Neural crest cell (in vitro differentiated cells): ENCODE measurements around the gene ACVR1B. TPM values are rescaled to one million over a fixed set of nuclear protein-coding genes. Genes with fewer than 3 reads are reported as not detected.
A peak's percentile ranks its signal among the peaks of the same experiment; 100 is the strongest.

ENCODE experiments used
- DNase-seq: peaks from one replicate; pipeline ENCODE4 v3.0.0; 2021; ENCODE audit warnings: low read depth, mixed read lengths, low spot score
- H3K27ac Mint-ChIP-seq: one replicate; pipeline ENCODE4 v1.8.0; 2021; ENCODE audit warnings: mild to moderate bottlenecking, mixed read lengths; ENCODE audit not compliant: unreplicated experiment
- H3K27me3 Mint-ChIP-seq: 2 replicates; pipeline ENCODE4 v1.8.0; 2021; ENCODE audit warnings: low read depth, mild to moderate bottlenecking, mixed read lengths
- H3K36me3 Mint-ChIP-seq: 2 replicates; pipeline ENCODE4 v1.8.0; 2021; ENCODE audit warnings: low read depth, mild to moderate bottlenecking, mixed read lengths
- H3K4me1 Mint-ChIP-seq: 2 replicates; pipeline ENCODE4 v1.8.0; 2021; ENCODE audit warnings: mixed read lengths
- H3K4me3 Mint-ChIP-seq: one replicate; pipeline ENCODE4 v1.8.0; 2021; ENCODE audit warnings: mild to moderate bottlenecking, mixed read lengths
- H3K9me3 Mint-ChIP-seq: 2 replicates; pipeline ENCODE4 v1.8.0; 2021; ENCODE audit warnings: mixed read lengths
- total RNA-seq: library from RNA; stranded (reverse); gene quantifications from 2 replicates; pipeline ENCODE4 v1.2.1, GENCODE V29; 2021
- TF ChIP-seq, protein P1 (sequence below): fragments of 200-600 bp; sonication (generic); conservative IDR thresholded peaks from 2 replicates; pipeline ENCODE4 v1.5.0; 2021; ENCODE audit warnings: antibody characterized with exemption, mild to moderate bottlenecking

ACVR1B gene
- total RNA-seq, 1 donor from 2014 or later, result 34.3 TPM

DNA sequence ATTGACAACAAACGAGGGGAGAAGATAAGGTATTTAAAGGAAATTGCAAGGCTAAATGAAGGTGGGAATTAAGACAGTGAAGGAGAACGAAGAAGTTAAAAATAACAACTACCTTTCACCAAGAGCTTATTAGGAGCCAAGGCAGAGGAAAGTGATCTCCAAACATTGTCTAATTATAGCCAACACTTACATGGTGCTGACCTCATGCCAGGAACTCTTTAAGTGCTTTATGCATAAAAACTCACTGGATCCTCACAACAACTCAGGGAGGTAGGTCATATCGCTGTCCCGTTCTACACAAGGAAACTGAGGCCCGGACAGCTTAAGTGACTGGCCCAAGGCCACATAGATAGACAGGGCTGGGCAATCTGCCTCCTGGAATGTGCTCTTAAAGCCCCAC, 74.8 kb downstream of the ACVR1B start:
- TF ChIP-seq, protein P1, sequence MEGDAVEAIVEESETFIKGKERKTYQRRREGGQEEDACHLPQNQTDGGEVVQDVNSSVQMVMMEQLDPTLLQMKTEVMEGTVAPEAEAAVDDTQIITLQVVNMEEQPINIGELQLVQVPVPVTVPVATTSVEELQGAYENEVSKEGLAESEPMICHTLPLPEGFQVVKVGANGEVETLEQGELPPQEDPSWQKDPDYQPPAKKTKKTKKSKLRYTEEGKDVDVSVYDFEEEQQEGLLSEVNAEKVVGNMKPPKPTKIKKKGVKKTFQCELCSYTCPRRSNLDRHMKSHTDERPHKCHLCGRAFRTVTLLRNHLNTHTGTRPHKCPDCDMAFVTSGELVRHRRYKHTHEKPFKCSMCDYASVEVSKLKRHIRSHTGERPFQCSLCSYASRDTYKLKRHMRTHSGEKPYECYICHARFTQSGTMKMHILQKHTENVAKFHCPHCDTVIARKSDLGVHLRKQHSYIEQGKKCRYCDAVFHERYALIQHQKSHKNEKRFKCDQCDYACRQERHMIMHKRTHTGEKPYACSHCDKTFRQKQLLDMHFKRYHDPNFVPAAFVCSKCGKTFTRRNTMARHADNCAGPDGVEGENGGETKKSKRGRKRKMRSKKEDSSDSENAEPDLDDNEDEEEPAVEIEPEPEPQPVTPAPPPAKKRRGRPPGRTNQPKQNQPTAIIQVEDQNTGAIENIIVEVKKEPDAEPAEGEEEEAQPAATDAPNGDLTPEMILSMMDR, result no peak
- Mint-ChIP-seq H3K4me1 (peaks cover 36% of the 10 kb centered on the region), H3K27ac (no peak overlapping the region), H3K9me3 (no peaks in the 10 kb centered on the region), H3K4me3 (peak overlapping the region; percentile 90), H3K27me3 (peaks cover 22% of the 10 kb centered on the region), H3K36me3 (no peaks in the 10 kb centered on the region)
- DNase-seq, result no peak

DNA sequence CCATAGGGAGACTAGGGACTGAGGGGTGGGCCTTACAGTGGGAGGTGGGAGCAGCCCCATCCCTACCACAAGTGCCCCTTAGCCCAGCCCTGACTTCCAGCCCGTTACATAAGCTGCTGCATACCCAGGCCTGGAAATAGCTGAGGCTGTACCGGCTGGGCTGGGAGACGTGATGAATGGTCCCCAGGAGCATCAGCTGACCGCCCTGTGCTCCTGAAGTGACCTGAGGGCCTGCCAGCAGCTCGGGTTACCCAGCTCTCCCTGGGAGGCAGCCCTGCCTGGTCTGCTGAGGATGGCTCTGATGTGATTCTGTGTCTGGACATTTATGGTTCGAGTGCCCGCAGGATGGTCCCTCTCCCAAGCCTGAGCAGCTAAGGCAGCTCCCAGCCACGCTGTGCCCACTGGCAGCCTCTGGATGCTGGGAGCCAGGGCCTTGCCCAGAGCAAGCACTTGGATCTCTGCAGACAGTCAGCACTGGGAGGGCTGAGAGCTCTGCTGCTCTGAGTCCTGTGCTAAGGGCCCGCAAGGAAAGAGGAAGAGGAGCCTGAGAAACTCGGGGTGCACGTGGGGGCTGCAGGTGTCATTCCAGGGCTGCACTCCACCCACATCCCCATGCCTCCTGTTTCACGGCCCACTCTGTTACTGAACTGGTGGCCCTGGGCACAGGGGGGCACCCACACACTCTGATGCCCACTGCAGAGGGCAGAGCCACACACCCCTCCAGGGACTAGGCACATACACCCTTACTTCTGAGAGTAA, 75.8 kb downstream of the ACVR1B start:
- Mint-ChIP-seq H3K4me1 (peaks cover 41% of the 10 kb centered on the region), H3K27ac (no peak overlapping the region), H3K36me3 (no peaks in the 10 kb centered on the region), H3K9me3 (no peaks in the 10 kb centered on the region), H3K27me3 (peaks cover 18% of the 10 kb centered on the region), H3K4me3 (no peak overlapping the region)
- DNase-seq, result no peak
- TF ChIP-seq, protein P1, result no peak

DNA sequence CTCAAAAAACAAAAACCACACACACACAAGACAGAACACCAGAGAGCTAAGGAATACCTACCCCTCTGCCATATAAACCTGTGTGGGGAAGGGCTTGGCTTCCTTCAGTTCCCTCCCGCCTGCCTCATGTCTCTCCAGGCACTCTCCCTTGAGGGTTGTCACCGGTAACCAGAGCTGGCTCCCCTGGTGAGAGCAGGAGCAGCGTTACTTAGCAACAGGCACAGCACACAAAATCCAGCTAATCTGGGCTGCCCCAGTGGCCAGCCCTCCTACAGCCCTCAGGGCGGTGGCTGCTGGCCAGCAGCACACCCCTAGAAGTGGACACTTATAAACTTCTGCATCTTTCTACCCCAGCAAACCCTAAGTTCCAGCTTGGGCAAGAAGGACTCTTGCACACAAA, 78.2 kb downstream of the ACVR1B start:
- peaks cover 43% of the 10 kb centered on the region for H3K4me1 Mint-ChIP-seq
- TF ChIP-seq, protein P1, result no peak

DNA sequence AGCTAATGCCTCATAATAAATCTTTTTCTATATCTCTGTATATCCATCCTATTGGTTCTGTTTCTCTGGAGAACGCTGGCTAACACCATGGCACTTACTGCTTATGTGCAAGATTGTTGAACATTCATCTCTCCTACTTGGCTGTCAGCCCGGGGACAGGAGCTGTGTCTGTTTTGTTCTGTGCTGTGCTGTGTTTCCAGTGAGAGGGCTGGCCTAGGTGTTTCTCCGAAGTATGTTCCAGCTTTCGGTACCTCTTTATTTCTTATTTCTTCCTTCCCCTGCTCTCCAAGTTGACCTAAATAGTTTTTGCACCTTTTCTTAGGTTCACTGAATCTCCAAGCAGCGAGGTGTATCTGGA, 80.9 kb downstream of the ACVR1B start:
- TF ChIP-seq, protein P1, result no peak
- H3K27ac Mint-ChIP-seq, result peak overlapping the region; percentile 95
- no peaks in the 10 kb centered on the region for H3K36me3 Mint-ChIP-seq
- no peaks in the 10 kb centered on the region for H3K9me3 Mint-ChIP-seq
- H3K27me3 Mint-ChIP-seq, result peaks cover 6% of the 10 kb centered on the region
- H3K4me3 Mint-ChIP-seq, result peak overlapping the region; percentile 83
- peaks cover 37% of the 10 kb centered on the region for H3K4me1 Mint-ChIP-seq
- no peak for DNase-seq

More for the DNA sequence above, 78.2 kb downstream of the ACVR1B start:
- Mint-ChIP-seq H3K27me3 (peaks cover 4% of the 10 kb centered on the region), H3K9me3 (no peaks in the 10 kb centered on the region), H3K4me3 (peak overlapping the region; percentile 20), H3K27ac (peak overlapping the region; percentile 32), H3K36me3 (no peaks in the 10 kb centered on the region)
- no peak for DNase-seq

DNA sequence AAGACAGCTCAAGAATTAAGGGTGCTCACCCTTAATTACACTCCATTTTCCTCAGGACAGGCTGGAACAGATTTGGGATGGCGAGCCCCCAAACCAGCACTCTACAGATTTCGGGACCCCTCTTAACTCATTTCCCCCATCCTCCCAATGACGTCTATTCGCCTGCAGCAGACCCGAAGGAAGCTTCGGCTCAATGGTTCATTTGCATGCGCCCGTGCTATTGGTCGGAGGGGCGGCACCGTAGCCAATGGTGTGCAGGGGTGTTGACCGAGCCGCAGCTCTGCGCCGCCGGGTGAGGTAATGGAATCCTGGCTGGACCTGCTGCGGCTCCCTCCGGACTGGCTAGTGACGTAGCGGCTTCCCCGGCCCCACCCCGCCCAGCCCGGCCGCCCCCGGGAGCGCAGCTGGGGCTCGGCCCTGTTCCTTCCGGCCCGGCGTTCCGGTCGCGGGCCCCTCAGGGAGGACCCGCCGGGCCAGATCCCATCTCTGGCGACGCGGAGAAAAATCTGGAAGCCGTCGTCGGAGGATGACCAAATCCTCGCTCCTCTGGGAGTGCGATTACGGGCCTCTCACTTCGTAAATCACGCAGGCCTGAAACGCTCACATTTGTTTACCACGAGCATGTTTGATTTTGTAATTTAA, 81.4 kb downstream of the ACVR1B start:
- Mint-ChIP-seq H3K4me1 (peaks cover 41% of the 10 kb centered on the region), H3K36me3 (no peaks in the 10 kb centered on the region), H3K9me3 (no peaks in the 10 kb centered on the region), H3K4me3 (peak overlapping the region; percentile 83), H3K27me3 (peaks cover 6% of the 10 kb centered on the region), H3K27ac (peak overlapping the region; percentile 98)
- TF ChIP-seq, protein P1, result no peak
- peak; percentile 86 for DNase-seq
